ENCODE data around the gene DAB1.

Gene DAB1

GRCh38 chr1:57304591-57304990 lies 119.3 kb downstream of the DAB1 start:
- Histone ChIP-seq H2BK12ac (ENCODE audit: low read length) (no peak overlapping the region), H3K79me1 (ENCODE audit: low read depth, low read length) (no peaks in the 10 kb centered on the region), H3K4me2 (ENCODE audit: insufficient read depth, low read length, poor library complexity, severe bottlenecking) (no peak overlapping the region), H3K36me3 (replicated peaks in 1 of 2; ENCODE audit: control insufficient read depth in 2 of 2, insufficient read depth in 2 of 2, low read length in 2 of 2) (no peaks in the 10 kb centered on the region), H3K23ac (ENCODE audit: low read depth, low read length, poor library complexity) (no peak overlapping the region), H3K9me3 (replicated peaks in 1 of 2; ENCODE audit: control insufficient read depth in 2 of 2, insufficient read depth in 1 of 2, low read depth in 1 of 2, low read length in 2 of 2) (no peaks in the 10 kb centered on the region), H2BK15ac (ENCODE audit: low read length) (no peak overlapping the region), H3K4me3 (ENCODE audit: low read length in 2 of 2) (no peak overlapping the region), H3K4me1 (ENCODE audit: control insufficient read depth in 2 of 2, insufficient read depth in 1 of 2, low read depth in 1 of 2, low read length in 2 of 2) (peaks cover 0 to 10% of the 10 kb centered on the region in 2 donors), H3K14ac (ENCODE audit: low read length) (no peak overlapping the region), H4K8ac (ENCODE audit: low read depth, low read length) (no peak overlapping the region), H3K27me3 (ENCODE audit: control insufficient read depth in 3 of 3, insufficient read depth in 3 of 3, low read depth in 1 of 3, low read length in 3 of 3) (no peaks in the 10 kb centered on the region), H3K9ac (ENCODE audit: low read depth, low read length, poor library complexity) (no peak overlapping the region), H2BK120ac (ENCODE audit: low read depth, low read length) (no peak overlapping the region), H3K27ac (replicated peaks; ENCODE audit: low read length) (no peak overlapping the region), H2AK5ac (ENCODE audit: low read depth, low read length) (no peak overlapping the region), H2BK5ac (ENCODE audit: low read length) (no peak overlapping the region), H3K18ac (ENCODE audit: low read length) (no peak overlapping the region), H3K4ac (ENCODE audit: low read length) (no peak overlapping the region), H4K91ac (ENCODE audit: low read depth, low read length, poor library complexity) (no peak overlapping the region), H2AFZ (ENCODE audit: low read length) (no peak overlapping the region)
- WGBS, 2 donors (ENCODE audit: extremely low coverage in 2 of 2, insufficient read length in 2 of 2, insufficient replicate concordance in 1 of 2) = no CpG with 5 or more reads among the region's 3 CpGs
- no peak for DNase-seq (ENCODE audit: low spot score)

- Histone ChIP-seq H3K27ac (replicated peaks; ENCODE audit: low read length) (no peak overlapping the region), H3K18ac (ENCODE audit: low read length) (no peak overlapping the region), H2BK5ac (ENCODE audit: low read length) (no peak overlapping the region), H3K4me2 (ENCODE audit: insufficient read depth, low read length, poor library complexity, severe bottlenecking) (no peak overlapping the region), H3K14ac (ENCODE audit: low read length) (no peak overlapping the region), H3K36me3 (replicated peaks in 1 of 2; ENCODE audit: control insufficient read depth in 2 of 2, insufficient read depth in 2 of 2, low read length in 2 of 2) (no peaks in the 10 kb centered on the region), H3K23ac (ENCODE audit: low read depth, low read length, poor library complexity) (no peak overlapping the region), H3K27me3 (ENCODE audit: control insufficient read depth in 3 of 3, insufficient read depth in 3 of 3, low read depth in 1 of 3, low read length in 3 of 3) (no peaks in the 10 kb centered on the region), H4K91ac (ENCODE audit: low read depth, low read length, poor library complexity) (no peak overlapping the region), H4K8ac (ENCODE audit: low read depth, low read length) (no peak overlapping the region), H2AK5ac (ENCODE audit: low read depth, low read length) (no peak overlapping the region), H2AFZ (ENCODE audit: low read length) (no peak overlapping the region), H2BK15ac (ENCODE audit: low read length) (no peak overlapping the region), H2BK120ac (ENCODE audit: low read depth, low read length) (no peak overlapping the region), H3K4me3 (ENCODE audit: low read length in 2 of 2) (no peak overlapping the region), H3K9ac (ENCODE audit: low read depth, low read length, poor library complexity) (no peak overlapping the region), H3K9me3 (replicated peaks in 1 of 2; ENCODE audit: control insufficient read depth in 2 of 2, insufficient read depth in 1 of 2, low read depth in 1 of 2, low read length in 2 of 2) (no peaks in the 10 kb centered on the region), H2BK12ac (ENCODE audit: low read length) (no peak overlapping the region), H3K4me1 (ENCODE audit: control insufficient read depth in 2 of 2, insufficient read depth in 1 of 2, low read depth in 1 of 2, low read length in 2 of 2) (peaks cover 0 to 10% of the 10 kb centered on the region in 2 donors), H3K79me1 (ENCODE audit: low read depth, low read length) (no peaks in the 10 kb centered on the region), H3K4ac (ENCODE audit: low read length) (no peak overlapping the region)
- WGBS, 2 donors (ENCODE audit: extremely low coverage in 2 of 2, insufficient read length in 2 of 2, insufficient replicate concordance in 1 of 2) = no CpG with 5 or more reads among the region's 5 CpGs
- DNase-seq (ENCODE audit: low spot score) = no peak
Observed at GRCh38 chr1:57302812-57303596, 120.9 kb downstream of the DAB1 start.

GRCh38 chr1:57300186-57300585 lies 123.7 kb downstream of the DAB1 start:
- Histone ChIP-seq H3K79me1 (ENCODE audit: low read depth, low read length) (no peaks in the 10 kb centered on the region), H2BK120ac (ENCODE audit: low read depth, low read length) (no peak overlapping the region)
- DNase-seq (ENCODE audit: low spot score) = no peak

GRCh38 chr1:57296726-57297250 lies 127.1 kb downstream of the DAB1 start:
- WGBS, 2 donors (ENCODE audit: extremely low coverage in 2 of 2, insufficient read length in 2 of 2, insufficient replicate concordance in 1 of 2) = no CpG with 5 or more reads among the region's 4 CpGs
- Histone ChIP-seq H2BK120ac (ENCODE audit: low read depth, low read length) (no peak overlapping the region), H4K91ac (ENCODE audit: low read depth, low read length, poor library complexity) (no peak overlapping the region)

More at GRCh38 chr1:57300186-57300585, 123.7 kb downstream of the DAB1 start:
- Histone ChIP-seq H4K91ac (ENCODE audit: low read depth, low read length, poor library complexity) (no peak overlapping the region), H3K36me3 (replicated peaks in 1 of 2; ENCODE audit: control insufficient read depth in 2 of 2, insufficient read depth in 2 of 2, low read length in 2 of 2) (no peaks in the 10 kb centered on the region), H3K23ac (ENCODE audit: low read depth, low read length, poor library complexity) (no peak overlapping the region), H2AK5ac (ENCODE audit: low read depth, low read length) (no peak overlapping the region), H3K4me1 (ENCODE audit: control insufficient read depth in 2 of 2, insufficient read depth in 1 of 2, low read depth in 1 of 2, low read length in 2 of 2) (peaks cover 0 to 9% of the 10 kb centered on the region in 2 donors), H2BK5ac (ENCODE audit: low read length) (no peak overlapping the region), H3K27me3 (ENCODE audit: control insufficient read depth in 3 of 3, insufficient read depth in 3 of 3, low read depth in 1 of 3, low read length in 3 of 3) (no peaks in the 10 kb centered on the region), H3K4me2 (ENCODE audit: insufficient read depth, low read length, poor library complexity, severe bottlenecking) (no peak overlapping the region), H2BK12ac (ENCODE audit: low read length) (no peak overlapping the region), H4K8ac (ENCODE audit: low read depth, low read length) (no peak overlapping the region), H3K9ac (ENCODE audit: low read depth, low read length, poor library complexity) (no peak overlapping the region), H2AFZ (ENCODE audit: low read length) (no peak overlapping the region), H3K27ac (replicated peaks; ENCODE audit: low read length) (no peak overlapping the region), H3K18ac (ENCODE audit: low read length) (no peak overlapping the region), H3K9me3 (replicated peaks in 1 of 2; ENCODE audit: control insufficient read depth in 2 of 2, insufficient read depth in 1 of 2, low read depth in 1 of 2, low read length in 2 of 2) (no peaks in the 10 kb centered on the region), H3K4ac (ENCODE audit: low read length) (no peak overlapping the region), H3K14ac (ENCODE audit: low read length) (no peak overlapping the region), H2BK15ac (ENCODE audit: low read length) (no peak overlapping the region), H3K4me3 (ENCODE audit: low read length in 2 of 2) (no peak overlapping the region)
- no CpG with 5 or more reads among the region's 2 CpGs for WGBS, 2 donors (ENCODE audit: extremely low coverage in 2 of 2, insufficient read length in 2 of 2, insufficient replicate concordance in 1 of 2)

More at GRCh38 chr1:57296726-57297250, 127.1 kb downstream of the DAB1 start:
- H2BK12ac ChIP-seq (ENCODE audit: low read length) = no peak overlapping the region
- H4K8ac ChIP-seq (ENCODE audit: low read depth, low read length) = no peak overlapping the region
- H3K4me3 ChIP-seq (ENCODE audit: low read length in 2 of 2) = no peak overlapping the region
- no peak overlapping the region for H3K4ac ChIP-seq (ENCODE audit: low read length)
- H2AFZ ChIP-seq (ENCODE audit: low read length) = no peak overlapping the region
- H3K4me1 ChIP-seq (ENCODE audit: control insufficient read depth in 2 of 2, insufficient read depth in 1 of 2, low read depth in 1 of 2, low read length in 2 of 2) = peaks cover 0 to 2% of the 10 kb centered on the region in 2 donors
- H3K23ac ChIP-seq (ENCODE audit: low read depth, low read length, poor library complexity) = no peak overlapping the region
- no peak overlapping the region for H3K27ac ChIP-seq (replicated peaks; ENCODE audit: low read length)
- H3K18ac ChIP-seq (ENCODE audit: low read length) = no peak overlapping the region
- no peak overlapping the region for H3K14ac ChIP-seq (ENCODE audit: low read length)
- no peak overlapping the region for H2BK15ac ChIP-seq (ENCODE audit: low read length)
- no peaks in the 10 kb centered on the region for H3K27me3 ChIP-seq (ENCODE audit: control insufficient read depth in 3 of 3, insufficient read depth in 3 of 3, low read depth in 1 of 3, low read length in 3 of 3)
- H2AK5ac ChIP-seq (ENCODE audit: low read depth, low read length) = no peak overlapping the region
- no peak for DNase-seq (ENCODE audit: low spot score)
- no peaks in the 10 kb centered on the region for H3K79me1 ChIP-seq (ENCODE audit: low read depth, low read length)
- no peaks in the 10 kb centered on the region for H3K9me3 ChIP-seq (replicated peaks in 1 of 2; ENCODE audit: control insufficient read depth in 2 of 2, insufficient read depth in 1 of 2, low read depth in 1 of 2, low read length in 2 of 2)
- no peaks in the 10 kb centered on the region for H3K36me3 ChIP-seq (replicated peaks in 1 of 2; ENCODE audit: control insufficient read depth in 2 of 2, insufficient read depth in 2 of 2, low read length in 2 of 2)
- H2BK5ac ChIP-seq (ENCODE audit: low read length) = no peak overlapping the region
- no peak overlapping the region for H3K9ac ChIP-seq (ENCODE audit: low read depth, low read length, poor library complexity)
- no peak overlapping the region for H3K4me2 ChIP-seq (ENCODE audit: insufficient read depth, low read length, poor library complexity, severe bottlenecking)

All from neuronal stem cell (in vitro differentiated cells).